HG03521 (cell line): Measurements from ENCODE around the gene RTEL1.
A peak's percentile ranks its signal among the peaks of the same experiment; 100 is the strongest.

ENCODE experiments used
- ATAC-seq: cut with Tn5 transposase; IDR thresholded peaks from one replicate; pipeline ENCODE4 v1.9.1; 2021; ENCODE audit warnings: mild to moderate bottlenecking, moderate library complexity; ENCODE audit not compliant: unreplicated experiment

RTEL1 gene

GRCh38 chr20:63737945-63738686, 80.0 kb downstream of the RTEL1 start:
- no peak for ATAC-seq

- no peak for ATAC-seq
These were observed 80.6 kb downstream of the RTEL1 start for GRCh38 chr20:63738687-63739129.

GRCh38 chr20:63739130-63740069, 81.3 kb downstream of the RTEL1 start, which contains the start of gene SLC2A4RG:
Gene SLC2A4RG, plus strand, starts transcription at chr20:63739776. Its CDS starts 137 bp downstream, at chr20:63739913.
- peak; percentile 52 for ATAC-seq

GRCh38 chr20:63740070-63740626, 82.0 kb downstream of the RTEL1 start:
- peak; percentile 14 for ATAC-seq

- no peak for ATAC-seq
These were observed 82.7 kb downstream of the RTEL1 start for GRCh38 chr20:63740627-63741353.

- ATAC-seq = no peak
These were observed 83.2 kb downstream of the RTEL1 start for GRCh38 chr20:63741354-63741675.

- ATAC-seq = no peak
These were observed 83.7 kb downstream of the RTEL1 start for GRCh38 chr20:63741676-63742380.

GRCh38 chr20:63742381-63743024, 84.4 kb downstream of the RTEL1 start:
- no peak for ATAC-seq

GRCh38 chr20:63743210-63743970, 85.3 kb downstream of the RTEL1 start:
- no peak for ATAC-seq

GRCh38 chr20:63744158-63744557, 86.0 kb downstream of the RTEL1 start:
- no peak for ATAC-seq

GRCh38 chr20:63744574-63745423, 86.7 kb downstream of the RTEL1 start:
- ATAC-seq = no peak

GRCh38 chr20:63745424-63745805, 87.3 kb downstream of the RTEL1 start:
- ATAC-seq = no peak
